ENCODE results near the gene TSKU.
"Not testable (repeated sequence)": the region's sequence is repeated elsewhere in the genome, so short reads cannot be mapped to it uniquely, and the experiment has no call there.

TSKU gene

GRCh38 chr11:76788661-76789442 is 5.7 kb downstream of the TSKU start:
- Histone ChIP-seq H3K9ac (peak overlapping the region in 1 of 11 experiments; percentile 18; a peak in 1 of 22 replicates), H3K9me3 (replicated peaks in 1 of 11) (peaks cover 0 to 23% (median 19%) of the 10 kb centered on the region in 11 experiments; a peak in 18 of 22 replicates), H3K27me3 (no peaks in the 10 kb centered on the region), H3K4me2 (peak overlapping the region in 7 of 11 experiments; percentile 9 to 60 (median 23); a peak in 9 of 22 replicates), H3K4me3 (no peak overlapping the region), H4K20me1 (peaks cover 15 to 97% (median 88%) of the 10 kb centered on the region in 11 experiments; a peak in 21 of 22 replicates), H3K4me1 (peaks cover 20 to 98% (median 87%) of the 10 kb centered on the region in 10 experiments; a peak in 18 of 20 replicates), H3K27ac (no peak overlapping the region), H3K36me3 (peaks cover 0 to 21% (median 9%) of the 10 kb centered on the region in 11 experiments; a peak in 11 of 22 replicates)
- TF ChIP-seq Cebpa-rat (IDR thresholded peaks at IDR 0.05) = no peak

GRCh38 chr11:76789443-76789719 is 6.2 kb downstream of the TSKU start:
- no peak overlapping the region for H3K27ac ChIP-seq
- no peak overlapping the region for H3K9ac ChIP-seq
- H3K27me3 ChIP-seq = no peaks in the 10 kb centered on the region
- peaks cover 15 to 97% (median 88%) of the 10 kb centered on the region in 11 experiments; a peak in 21 of 22 replicates for H4K20me1 ChIP-seq
- no peak for TF ChIP-seq Cebpa-rat (IDR thresholded peaks at IDR 0.05)
- H3K36me3 ChIP-seq = peaks cover 0 to 21% (median 9%) of the 10 kb centered on the region in 11 experiments; a peak in 11 of 22 replicates
- no peak overlapping the region for H3K4me3 ChIP-seq
- H3K4me2 ChIP-seq = peak overlapping the region in 8 of 11 experiments; percentile 3 to 60 (median 21); a peak in 8 of 22 replicates
- H3K9me3 ChIP-seq (replicated peaks in 1 of 11) = peaks cover 0 to 23% (median 19%) of the 10 kb centered on the region in 11 experiments; a peak in 18 of 22 replicates
- peaks cover 18 to 98% (median 88%) of the 10 kb centered on the region in 10 experiments; a peak in 18 of 20 replicates for H3K4me1 ChIP-seq

GRCh38 chr11:76790251-76790650 is 7.1 kb downstream of the TSKU start:
- H3K4me2 ChIP-seq = peak overlapping the region in 9 of 11 experiments; percentile 31 to 64 (median 54); a peak in 17 of 22 replicates
- no peak overlapping the region for H3K4me3 ChIP-seq
- H3K4me1 ChIP-seq = peaks cover 12 to 94% (median 81%) of the 10 kb centered on the region in 10 experiments; a peak in 18 of 20 replicates
- no peaks in the 10 kb centered on the region for H3K27me3 ChIP-seq
- no peak for TF ChIP-seq Cebpa-rat (IDR thresholded peaks at IDR 0.05)
- peaks cover 0 to 23% (median 19%) of the 10 kb centered on the region in 11 experiments; a peak in 18 of 22 replicates for H3K9me3 ChIP-seq (replicated peaks in 1 of 11)
- H3K36me3 ChIP-seq = peaks cover 0 to 25% (median 9%) of the 10 kb centered on the region in 11 experiments; a peak in 13 of 22 replicates
- peak overlapping the region in 2 of 11 experiments; percentile 0 to 7; a peak in 1 of 22 replicates for H3K27ac ChIP-seq
- no peak overlapping the region for H3K9ac ChIP-seq
- H4K20me1 ChIP-seq = peaks cover 15 to 97% (median 88%) of the 10 kb centered on the region in 11 experiments; a peak in 21 of 22 replicates

GRCh38 chr11:76791002-76791770 is 8.0 kb downstream of the TSKU start:
- H3K4me2 ChIP-seq = peak overlapping the region in 8 of 11 experiments; percentile 31 to 64 (median 54); a peak in 12 of 22 replicates
- peaks cover 8 to 35% (median 16%) of the 10 kb centered on the region in 11 experiments; a peak in 20 of 22 replicates for H3K36me3 ChIP-seq

GRCh38 chr11:76791861-76792260 is 8.7 kb downstream of the TSKU start:
- Histone ChIP-seq H3K36me3 (peaks cover 15 to 37% (median 22%) of the 10 kb centered on the region in 11 experiments; a peak in 20 of 22 replicates), H3K9me3 (replicated peaks in 1 of 11) (peaks cover 0 to 23% (median 19%) of the 10 kb centered on the region in 11 experiments; a peak in 18 of 22 replicates), H3K9ac (no peak overlapping the region), H3K4me1 (peaks cover 12 to 78% (median 68%) of the 10 kb centered on the region in 10 experiments; a peak in 18 of 20 replicates), H3K4me2 (peak overlapping the region in 6 of 11 experiments; percentile 31 to 64 (median 47); a peak in 6 of 22 replicates), H4K20me1 (peaks cover 5 to 97% (median 88%) of the 10 kb centered on the region in 11 experiments; a peak in 21 of 22 replicates), H3K4me3 (no peak overlapping the region), H3K27me3 (no peaks in the 10 kb centered on the region), H3K27ac (no peak overlapping the region)
- no peak for TF ChIP-seq Cebpa-rat (IDR thresholded peaks at IDR 0.05)

More at GRCh38 chr11:76791002-76791770, 8.0 kb downstream of the TSKU start:
- H4K20me1 ChIP-seq = peaks cover 11 to 97% (median 88%) of the 10 kb centered on the region in 11 experiments; a peak in 21 of 22 replicates
- H3K27ac ChIP-seq, H3K4me3 ChIP-seq, H3K27me3 ChIP-seq, H3K9ac ChIP-seq: not testable (repeated sequence)
- peaks cover 0 to 23% (median 19%) of the 10 kb centered on the region in 11 experiments; a peak in 18 of 22 replicates for H3K9me3 ChIP-seq (replicated peaks in 1 of 11)
- H3K4me1 ChIP-seq = peaks cover 12 to 85% (median 74%) of the 10 kb centered on the region in 10 experiments; a peak in 18 of 20 replicates

GRCh38 chr11:76792505-76793264 is 9.5 kb downstream of the TSKU start:
- Histone ChIP-seq H3K4me2 (peak overlapping the region in 9 of 11 experiments; percentile 39 to 66 (median 61); a peak in 18 of 22 replicates), H3K4me1 (peaks cover 12 to 70% (median 60%) of the 10 kb centered on the region in 10 experiments; a peak in 18 of 20 replicates), H3K27ac (peak overlapping the region in 2 of 11 experiments; percentile 49 to 61; a peak in 4 of 22 replicates), H3K4me3 (no peak overlapping the region), H3K9me3 (replicated peaks in 1 of 11) (peaks cover 0 to 23% (median 19%) of the 10 kb centered on the region in 11 experiments; a peak in 18 of 22 replicates), H4K20me1 (peaks cover 0 to 97% (median 87%) of the 10 kb centered on the region in 11 experiments; a peak in 20 of 22 replicates), H3K27me3 (no peaks in the 10 kb centered on the region), H3K9ac (peak overlapping the region in 4 of 11 experiments; percentile 7 to 33 (median 19); a peak in 2 of 22 replicates), H3K36me3 (peaks cover 15 to 45% (median 25%) of the 10 kb centered on the region in 11 experiments; a peak in 20 of 22 replicates)
- no peak for TF ChIP-seq Cebpa-rat (IDR thresholded peaks at IDR 0.05)

GRCh38 chr11:76793391-76794291 is 10.5 kb downstream of the TSKU start:
- no peaks in the 10 kb centered on the region for H3K27me3 ChIP-seq
- TF ChIP-seq Cebpa-rat (IDR thresholded peaks at IDR 0.05) = no peak
- peaks cover 14 to 63% (median 57%) of the 10 kb centered on the region in 10 experiments; a peak in 18 of 20 replicates for H3K4me1 ChIP-seq
- peaks cover 0 to 23% (median 19%) of the 10 kb centered on the region in 11 experiments; a peak in 18 of 22 replicates for H3K9me3 ChIP-seq (replicated peaks in 1 of 11)
- H3K27ac ChIP-seq = peak overlapping the region in 4 of 11 experiments; percentile 13 to 61 (median 39); a peak in 6 of 22 replicates
- peak overlapping the region in 9 of 11 experiments; percentile 39 to 66 (median 61); a peak in 18 of 22 replicates for H3K4me2 ChIP-seq
- H4K20me1 ChIP-seq = peaks cover 0 to 97% (median 87%) of the 10 kb centered on the region in 11 experiments; a peak in 19 of 22 replicates
- H3K9ac ChIP-seq = peak overlapping the region in 7 of 11 experiments; percentile 7 to 40 (median 23); a peak in 8 of 22 replicates
- no peak overlapping the region for H3K4me3 ChIP-seq
- H3K36me3 ChIP-seq = peaks cover 15 to 48% (median 26%) of the 10 kb centered on the region in 11 experiments; a peak in 20 of 22 replicates

All from BLaER1 treated with 17β-estradiol and CSF1 and Interleukin-3, amounts not matched to agents 10 nM and 100 nM (cell line).